Measurements from ENCODE around the gene TIE1. TPM values are rescaled to one million over a fixed set of nuclear protein-coding genes. Genes with fewer than 3 reads are reported as not detected.

TIE1 gene
- total and polyA plus RNA-seq, 2 donors (not counting 3 experiments of a cell fraction or from before 2014, with no cell fraction given): 531 to 620 TPM

DNA sequence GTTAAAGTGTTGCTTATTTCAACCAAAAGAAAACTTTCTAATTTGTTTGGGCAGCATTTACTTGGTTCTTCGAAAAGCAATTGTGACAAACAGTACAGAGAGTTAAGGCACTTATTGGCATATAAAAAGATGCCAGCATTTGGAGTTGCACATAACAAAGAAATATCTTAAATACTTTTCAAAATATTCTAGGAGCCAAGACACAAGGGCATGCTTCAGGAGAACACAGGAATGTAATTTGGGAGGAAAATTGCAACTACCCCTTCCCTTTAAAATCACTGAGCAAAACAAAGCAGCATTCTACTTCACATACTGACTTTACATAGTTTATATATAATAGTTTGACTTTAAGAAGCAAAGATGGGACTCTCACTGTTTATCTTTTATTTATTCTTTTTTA, 4.6 kb upstream of the TIE1 start:
- Histone ChIP-seq H3K9me1 (replicated peaks; ENCODE audit: control insufficient read depth, extremely low read depth, insufficient read depth, low read length) (no peaks in the 10 kb centered on the region), H3K79me2 (ENCODE audit: control insufficient read depth, insufficient read depth, low read length) (peaks cover 5% of the 10 kb centered on the region), H3K9ac (replicated peaks; ENCODE audit: extremely low read depth, insufficient read depth, low read length) (peak overlapping the region; percentile 29), H3K4me3 (replicated peaks in 1 of 3; ENCODE audit: insufficient read depth in 1 of 3, low read depth in 1 of 3, low read length in 3 of 3) (no peak overlapping the region), H3K4me2 (ENCODE audit: insufficient read depth, low read length) (peak overlapping the region; percentile 28), H3K9me3 (replicated peaks; ENCODE audit: control insufficient read depth, insufficient read depth, low read length) (no peaks in the 10 kb centered on the region), H3K36me3 (ENCODE audit: control insufficient read depth in 2 of 2, extremely low read depth in 1 of 2, insufficient read depth in 2 of 2, low read length in 2 of 2) (no peaks in the 10 kb centered on the region), H2AFZ (ENCODE audit: low read depth, low read length) (no peak overlapping the region), H3K27me3 (ENCODE audit: control insufficient read depth in 2 of 2, insufficient read depth in 2 of 2, low read length in 2 of 2) (no peaks in the 10 kb centered on the region), H3K27ac (ENCODE audit: insufficient read depth, low read depth, low read length) (peak overlapping the region; percentile 64), H3K4me1 (ENCODE audit: control insufficient read depth, extremely low read depth, insufficient read depth, low read length) (peaks cover 35% of the 10 kb centered on the region), H4K20me1 (replicated peaks; ENCODE audit: control insufficient read depth, extremely low read depth, insufficient read depth, low read length) (no peaks in the 10 kb centered on the region)
- FAIRE-seq: no peak
- DNase-seq (ENCODE audit: low read depth, low spot score): no peak
- POLR2A ChIA-PET: interaction anchor here (2.5 kb wide), 1 partner anchor 8 kb away, joined by 15 read pairs; no protein-coding TSS in a partner anchor
- BruUV-seq (replicated peaks): no TSS peak
- dilution Hi-C loops (cut with MboI; ENCODE audit: extremely low pct_ligation_motif_present, low sequenced_read_pairs): no loop called here
- TF ChIP-seq POLR2A (IDR thresholded peaks at IDR 0.05; ENCODE audit: low read depth, low read length) (no peak), MYC (IDR thresholded peaks at IDR 0.05; ENCODE audit: low read depth, low read length) (no peak), CTCF (IDR thresholded peaks at IDR 0.05; ENCODE audit: extremely low read depth in 1 of 2, insufficient read depth in 1 of 2, low read depth in 1 of 2, low read length in 2 of 2) (no peak), JUN (IDR thresholded peaks at IDR 0.05; ENCODE audit: borderline replicate concordance, insufficient read depth, insufficient read length, low read depth) (no peak), POLR2AphosphoS5 (IDR thresholded peaks at IDR 0.05; ENCODE audit: insufficient read depth, low read depth, low read length) (no peak), MAX (IDR thresholded peaks at IDR 0.05; ENCODE audit: insufficient read depth, insufficient read length) (no peak), FOS (IDR thresholded peaks at IDR 0.05; ENCODE audit: borderline replicate concordance, insufficient read depth, low read length) (no peak), GATA2 (IDR thresholded peaks at IDR 0.05; ENCODE audit: insufficient read depth, insufficient read length, low read depth, low read length) (no peak), EZH2 (IDR thresholded peaks at IDR 0.05; ENCODE audit: borderline replicate concordance, low read depth, low read length, severe bottlenecking) (no peak)
- CTCF ChIA-PET: interaction anchor here (2.0 kb wide), 1 partner anchor 69 kb away, joined by 8 read pairs; no protein-coding TSS in a partner anchor
- intact Hi-C loops (cut with micrococcal nuclease): no loop called here
